Esophagus squamous epithelium (tissue), 4 donors: ENCODE results near the gene KMT2C.

Experiments
- CTCF ChIP-seq, 6 experiments: fragments of 450-650 bp in 4 of 6; fragments of 200-600 bp in 2 of 6; sonication (generic) in 2 of 6; IDR thresholded peaks; one replicate each; pipeline ENCODE4 v1.5.1; 2016 to 2019; ENCODE audit warnings: antibody characterized with exemption in 6 of 6, mild to moderate bottlenecking in 4 of 6, moderate library complexity in 4 of 6
- POLR2A ChIP-seq, 4 donors: fragments of 450-650 bp; IDR thresholded peaks; one replicate each; pipeline ENCODE4 v1.6.1; 2017; ENCODE audit warnings: antibody characterized with exemption in 4 of 4, mild to moderate bottlenecking in 4 of 4, moderate library complexity in 3 of 4

GRCh38 chr7:152351168-152351567, 84.6 kb downstream of the KMT2C start:
- no peak for TF ChIP-seq CTCF (IDR thresholded peaks at IDR 0.05)
- TF ChIP-seq POLR2A (IDR thresholded peaks at IDR 0.05), result no peak
